GM23248 (cell line): ENCODE results near the gene CNTN4.

Experiments
- EZH2 ChIP-seq: fragments of 200-600 bp; sonication (generic); IDR thresholded peaks from 2 replicates; pipeline ENCODE4 v1.6.1; 2018; ENCODE audit warnings: antibody characterized with exemption, mild to moderate bottlenecking; ENCODE audit not compliant: insufficient read depth, poor library complexity, severe bottlenecking
- EZH2phosphoT487 ChIP-seq: fragments of 200-600 bp; sonication (generic); IDR thresholded peaks from 2 replicates; pipeline ENCODE4 v1.6.1; 2018; ENCODE audit warnings: antibody characterized with exemption, moderate library complexity, mild to moderate bottlenecking, low read depth; ENCODE audit not compliant: insufficient read depth

GRCh38 chr3:2512881-2513280 is 414.2 kb downstream of the CNTN4 start:
- TF ChIP-seq EZH2phosphoT487: no peak
- no peak for TF ChIP-seq EZH2
